GM10847 (cell line): Measurements from ENCODE around the gene PTPRM.

Experiments
- POLR2A ChIP-seq: IDR thresholded peaks from 2 replicates; pipeline ENCODE4 v1.6.1; 2011; ENCODE audit not compliant: insufficient read length; ENCODE audit errors: extremely low read depth

Gene PTPRM

GRCh38 chr18:7566567-7567473 lies at the start of gene PTPRM:
Gene PTPRM, plus strand, starts transcription at chr18:7567316. Its CDS starts 503 bp downstream, at chr18:7567819.
- no peak for TF ChIP-seq POLR2A

GRCh38 chr18:7517852-7518251 lies 49.3 kb upstream of the PTPRM start:
- TF ChIP-seq POLR2A = no peak

GRCh38 chr18:7520200-7520785 lies 46.8 kb upstream of the PTPRM start:
- TF ChIP-seq POLR2A = no peak

- TF ChIP-seq POLR2A = no peak
These were observed 45.8 kb upstream of the PTPRM start for GRCh38 chr18:7521226-7521856.

- no peak for TF ChIP-seq POLR2A
These were observed 43.3 kb upstream of the PTPRM start for GRCh38 chr18:7523772-7524171.

GRCh38 chr18:7524786-7525185 lies 42.3 kb upstream of the PTPRM start:
- no peak for TF ChIP-seq POLR2A

GRCh38 chr18:7532942-7533341 lies 34.2 kb upstream of the PTPRM start:
- TF ChIP-seq POLR2A = no peak

GRCh38 chr18:7535436-7536205 lies 31.5 kb upstream of the PTPRM start:
- TF ChIP-seq POLR2A = no peak

- no peak for TF ChIP-seq POLR2A
These were observed 30.0 kb upstream of the PTPRM start for GRCh38 chr18:7537145-7537544.

- no peak for TF ChIP-seq POLR2A
These were observed 25.3 kb upstream of the PTPRM start for GRCh38 chr18:7541835-7542234.

- TF ChIP-seq POLR2A = no peak
These were observed 22.4 kb upstream of the PTPRM start for GRCh38 chr18:7544686-7545085.

- no peak for TF ChIP-seq POLR2A
These were observed 21.4 kb upstream of the PTPRM start for GRCh38 chr18:7545734-7546133.

- TF ChIP-seq POLR2A = no peak
These were observed 18.9 kb upstream of the PTPRM start for GRCh38 chr18:7548221-7548620.

- TF ChIP-seq POLR2A = no peak
These were observed 18.4 kb upstream of the PTPRM start for GRCh38 chr18:7548721-7549120.

GRCh38 chr18:7557973-7558372 lies 9.1 kb upstream of the PTPRM start:
- no peak for TF ChIP-seq POLR2A
